ENCODE data around the gene SRD5A3. TPM values are rescaled to one million over a fixed set of nuclear protein-coding genes. Genes with fewer than 3 reads are reported as not detected.

Gene SRD5A3
- total RNA-seq, 1 donor from 2014 or later, result 74.2 TPM

DNA sequence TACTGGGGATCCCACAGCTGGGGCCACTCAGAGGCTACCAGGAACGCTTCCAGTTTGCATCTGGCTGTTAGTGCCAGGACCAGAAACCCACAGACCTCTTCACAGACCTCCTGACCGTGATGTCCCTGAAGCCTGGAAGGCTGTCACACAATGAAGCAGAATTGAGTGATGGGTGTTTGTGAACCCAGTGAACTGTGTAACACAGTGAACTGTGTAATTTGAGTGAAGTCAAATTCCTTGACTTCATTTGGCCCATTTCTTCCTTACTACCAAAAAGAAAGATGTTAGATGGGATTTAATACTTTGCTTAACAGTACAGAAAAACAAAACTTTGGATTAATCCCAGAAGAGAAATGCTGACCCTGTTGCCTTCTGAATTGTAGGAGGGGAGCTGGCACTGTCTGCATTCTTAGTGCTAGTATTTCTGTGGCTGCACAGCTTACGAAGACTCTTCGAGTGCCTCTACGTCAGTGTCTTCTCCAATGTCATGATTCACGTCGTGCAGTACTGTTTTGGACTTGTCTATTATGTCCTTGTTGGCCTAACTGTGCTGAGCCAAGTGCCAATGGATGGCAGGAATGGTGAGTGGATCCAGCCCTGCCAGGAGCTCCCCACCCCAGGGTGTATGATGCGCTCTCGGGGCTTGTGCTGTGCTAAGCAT, 17.8 kb downstream of the SRD5A3 start:
- Mint-ChIP-seq H3K36me3 (ENCODE audit: low read depth, unreplicated experiment) (peaks cover 33% of the 10 kb centered on the region), H3K27ac (ENCODE audit: unreplicated experiment) (peak overlapping the region; percentile 93), H3K9me3 (ENCODE audit: unreplicated experiment) (no peaks in the 10 kb centered on the region), H3K27me3 (ENCODE audit: unreplicated experiment) (peaks cover 7% of the 10 kb centered on the region), H3K4me3 (ENCODE audit: unreplicated experiment) (peak overlapping the region; percentile 21), H3K4me1 (ENCODE audit: unreplicated experiment) (peaks cover 47% of the 10 kb centered on the region)
- TF ChIP-seq, protein P1, sequence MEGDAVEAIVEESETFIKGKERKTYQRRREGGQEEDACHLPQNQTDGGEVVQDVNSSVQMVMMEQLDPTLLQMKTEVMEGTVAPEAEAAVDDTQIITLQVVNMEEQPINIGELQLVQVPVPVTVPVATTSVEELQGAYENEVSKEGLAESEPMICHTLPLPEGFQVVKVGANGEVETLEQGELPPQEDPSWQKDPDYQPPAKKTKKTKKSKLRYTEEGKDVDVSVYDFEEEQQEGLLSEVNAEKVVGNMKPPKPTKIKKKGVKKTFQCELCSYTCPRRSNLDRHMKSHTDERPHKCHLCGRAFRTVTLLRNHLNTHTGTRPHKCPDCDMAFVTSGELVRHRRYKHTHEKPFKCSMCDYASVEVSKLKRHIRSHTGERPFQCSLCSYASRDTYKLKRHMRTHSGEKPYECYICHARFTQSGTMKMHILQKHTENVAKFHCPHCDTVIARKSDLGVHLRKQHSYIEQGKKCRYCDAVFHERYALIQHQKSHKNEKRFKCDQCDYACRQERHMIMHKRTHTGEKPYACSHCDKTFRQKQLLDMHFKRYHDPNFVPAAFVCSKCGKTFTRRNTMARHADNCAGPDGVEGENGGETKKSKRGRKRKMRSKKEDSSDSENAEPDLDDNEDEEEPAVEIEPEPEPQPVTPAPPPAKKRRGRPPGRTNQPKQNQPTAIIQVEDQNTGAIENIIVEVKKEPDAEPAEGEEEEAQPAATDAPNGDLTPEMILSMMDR (IDR thresholded peaks at IDR 0.05; ENCODE audit: unreplicated experiment), result no peak
- DNase-seq (ENCODE audit: low spot score), result no peak

- DNase-seq (ENCODE audit: low spot score), result peak; percentile 46
- TF ChIP-seq, protein P1 (IDR thresholded peaks at IDR 0.05; ENCODE audit: unreplicated experiment), result no peak
- Mint-ChIP-seq H3K27me3 (ENCODE audit: unreplicated experiment) (peaks cover 7% of the 10 kb centered on the region), H3K27ac (ENCODE audit: unreplicated experiment) (peak overlapping the region; percentile 99), H3K9me3 (ENCODE audit: unreplicated experiment) (no peaks in the 10 kb centered on the region), H3K4me3 (ENCODE audit: unreplicated experiment) (peak overlapping the region; percentile 72), H3K4me1 (ENCODE audit: unreplicated experiment) (peaks cover 48% of the 10 kb centered on the region), H3K36me3 (ENCODE audit: low read depth, unreplicated experiment) (peaks cover 36% of the 10 kb centered on the region)
These were observed 18.8 kb downstream of the SRD5A3 start for GRCh38 chr4:55364691-55365344.

DNA sequence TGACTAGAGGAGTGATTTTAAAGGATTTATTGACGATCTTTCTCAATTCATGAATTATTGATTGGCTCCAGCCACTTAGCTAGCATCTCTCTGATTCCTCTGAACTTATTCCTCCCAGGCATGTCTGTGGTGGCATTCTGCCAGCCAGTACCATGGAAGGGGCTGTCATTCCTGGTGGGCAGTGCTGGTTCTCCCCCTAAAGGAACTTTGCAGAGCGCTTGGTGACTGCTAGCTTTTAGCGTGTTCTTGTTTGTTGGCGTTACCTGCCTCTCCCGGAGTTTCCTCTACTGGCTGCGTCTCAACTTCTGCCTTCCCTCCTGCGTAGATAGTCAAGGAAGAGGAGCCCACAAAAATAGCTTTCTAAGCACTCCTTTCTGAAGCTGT, 19.3 kb downstream of the SRD5A3 start:
- peaks cover 7% of the 10 kb centered on the region for H3K27me3 Mint-ChIP-seq (ENCODE audit: unreplicated experiment)
- peaks cover 42% of the 10 kb centered on the region for H3K36me3 Mint-ChIP-seq (ENCODE audit: low read depth, unreplicated experiment)
- peaks cover 50% of the 10 kb centered on the region for H3K4me1 Mint-ChIP-seq (ENCODE audit: unreplicated experiment)
- TF ChIP-seq, protein P1 (IDR thresholded peaks at IDR 0.05; ENCODE audit: unreplicated experiment), result no peak
- no peak for DNase-seq (ENCODE audit: low spot score)
- no peaks in the 10 kb centered on the region for H3K9me3 Mint-ChIP-seq (ENCODE audit: unreplicated experiment)
- peak overlapping the region; percentile 72 for H3K4me3 Mint-ChIP-seq (ENCODE audit: unreplicated experiment)
- peak overlapping the region; percentile 99 for H3K27ac Mint-ChIP-seq (ENCODE audit: unreplicated experiment)

- peaks cover 42% of the 10 kb centered on the region for H3K36me3 Mint-ChIP-seq (ENCODE audit: low read depth, unreplicated experiment)
- TF ChIP-seq, protein P1 (IDR thresholded peaks at IDR 0.05; ENCODE audit: unreplicated experiment), result no peak
- peaks cover 7% of the 10 kb centered on the region for H3K27me3 Mint-ChIP-seq (ENCODE audit: unreplicated experiment)
- peak overlapping the region; percentile 85 for H3K27ac Mint-ChIP-seq (ENCODE audit: unreplicated experiment)
- no peaks in the 10 kb centered on the region for H3K9me3 Mint-ChIP-seq (ENCODE audit: unreplicated experiment)
- no peak overlapping the region for H3K4me3 Mint-ChIP-seq (ENCODE audit: unreplicated experiment)
- no peak for DNase-seq (ENCODE audit: low spot score)
- peaks cover 50% of the 10 kb centered on the region for H3K4me1 Mint-ChIP-seq (ENCODE audit: unreplicated experiment)
These were observed 20.6 kb downstream of the SRD5A3 start for GRCh38 chr4:55366621-55367020.

DNA sequence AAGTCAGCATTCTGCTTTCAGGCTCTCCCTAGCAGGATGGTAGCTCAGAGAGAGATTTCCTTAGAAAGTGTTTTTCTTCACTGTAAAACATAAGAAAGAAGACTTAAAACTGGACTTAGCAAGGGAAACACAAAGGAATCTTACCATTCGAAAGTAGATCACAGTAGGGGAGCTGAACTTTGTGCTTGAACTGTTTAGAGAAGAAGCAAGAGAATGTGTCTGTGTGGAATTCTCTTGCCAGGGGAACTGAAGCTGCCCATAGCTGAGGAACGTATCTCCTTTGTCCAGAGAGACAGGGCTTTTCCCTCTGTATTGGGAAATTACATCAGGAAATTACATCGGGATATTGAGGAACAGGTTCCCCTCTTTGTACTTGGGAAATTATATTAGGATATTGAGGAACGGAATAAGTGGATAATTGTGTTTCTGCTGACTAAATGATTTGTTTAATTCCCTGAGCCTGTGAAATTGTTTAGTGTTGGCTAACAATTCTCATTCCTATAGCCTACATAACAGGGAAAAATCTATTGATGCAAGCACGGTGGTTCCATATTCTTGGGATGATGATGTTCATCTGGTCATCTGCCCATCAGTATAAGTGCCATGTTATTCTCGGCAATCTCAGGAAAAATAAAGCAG, 21.2 kb downstream of the SRD5A3 start:
- H3K27me3 Mint-ChIP-seq (ENCODE audit: unreplicated experiment), result peaks cover 6% of the 10 kb centered on the region
- H3K4me1 Mint-ChIP-seq (ENCODE audit: unreplicated experiment), result peaks cover 49% of the 10 kb centered on the region
- H3K36me3 Mint-ChIP-seq (ENCODE audit: low read depth, unreplicated experiment), result peaks cover 38% of the 10 kb centered on the region
- H3K27ac Mint-ChIP-seq (ENCODE audit: unreplicated experiment), result peak overlapping the region; percentile 85
- H3K4me3 Mint-ChIP-seq (ENCODE audit: unreplicated experiment), result peak overlapping the region; percentile 38
- H3K9me3 Mint-ChIP-seq (ENCODE audit: unreplicated experiment), result no peaks in the 10 kb centered on the region
- TF ChIP-seq, protein P1 (IDR thresholded peaks at IDR 0.05; ENCODE audit: unreplicated experiment), result no peak
- no peak for DNase-seq (ENCODE audit: low spot score)

Data from endothelial cell (in vitro differentiated cells).